22Rv1 (cell line): ENCODE measurements around the gene EPHA8.

ENCODE experiments used
- H3K27ac ChIP-seq: fragments of 450-650 bp; 2 replicates; pipeline ENCODE4 v1.5.1; 2017
- CTCF ChIP-seq: fragments of 450-650 bp; IDR thresholded peaks from 2 replicates; pipeline ENCODE4 v1.5.1; 2017; ENCODE audit warnings: mild to moderate bottlenecking
- ZFX ChIP-seq: fragments of 450-650 bp; IDR thresholded peaks from 2 replicates; pipeline ENCODE4 v1.6.1; 2017; ENCODE audit warnings: antibody characterized with exemption, borderline replicate concordance

The EPHA8 gene

GRCh38 chr1:22575532-22576149 is 12.4 kb downstream of the EPHA8 start:
- H3K27ac ChIP-seq: no peak overlapping the region
- TF ChIP-seq ZFX (no peak), CTCF (no peak)

GRCh38 chr1:22576150-22576544 is 12.9 kb downstream of the EPHA8 start:
- TF ChIP-seq CTCF: no peak
- TF ChIP-seq ZFX: no peak
- H3K27ac ChIP-seq: no peak overlapping the region

GRCh38 chr1:22576617-22577016 is 13.3 kb downstream of the EPHA8 start:
- no peak for TF ChIP-seq ZFX
- no peak for TF ChIP-seq CTCF
- H3K27ac ChIP-seq: no peak overlapping the region

GRCh38 chr1:22578732-22579361 is 15.6 kb downstream of the EPHA8 start:
- H3K27ac ChIP-seq: no peak overlapping the region
- TF ChIP-seq CTCF (no peak), ZFX (no peak)

GRCh38 chr1:22579541-22580155 is 16.4 kb downstream of the EPHA8 start:
- TF ChIP-seq ZFX: no peak
- no peak for TF ChIP-seq CTCF
- H3K27ac ChIP-seq: no peak overlapping the region

GRCh38 chr1:22582661-22583635 is 19.7 kb downstream of the EPHA8 start:
- no peak overlapping the region for H3K27ac ChIP-seq

More at GRCh38 chr1:22582661-22583635, 19.7 kb downstream of the EPHA8 start:
- TF ChIP-seq ZFX (no peak), CTCF (no peak)
